ENCODE data around the gene SPRR4.

SPRR4 gene

DNA sequence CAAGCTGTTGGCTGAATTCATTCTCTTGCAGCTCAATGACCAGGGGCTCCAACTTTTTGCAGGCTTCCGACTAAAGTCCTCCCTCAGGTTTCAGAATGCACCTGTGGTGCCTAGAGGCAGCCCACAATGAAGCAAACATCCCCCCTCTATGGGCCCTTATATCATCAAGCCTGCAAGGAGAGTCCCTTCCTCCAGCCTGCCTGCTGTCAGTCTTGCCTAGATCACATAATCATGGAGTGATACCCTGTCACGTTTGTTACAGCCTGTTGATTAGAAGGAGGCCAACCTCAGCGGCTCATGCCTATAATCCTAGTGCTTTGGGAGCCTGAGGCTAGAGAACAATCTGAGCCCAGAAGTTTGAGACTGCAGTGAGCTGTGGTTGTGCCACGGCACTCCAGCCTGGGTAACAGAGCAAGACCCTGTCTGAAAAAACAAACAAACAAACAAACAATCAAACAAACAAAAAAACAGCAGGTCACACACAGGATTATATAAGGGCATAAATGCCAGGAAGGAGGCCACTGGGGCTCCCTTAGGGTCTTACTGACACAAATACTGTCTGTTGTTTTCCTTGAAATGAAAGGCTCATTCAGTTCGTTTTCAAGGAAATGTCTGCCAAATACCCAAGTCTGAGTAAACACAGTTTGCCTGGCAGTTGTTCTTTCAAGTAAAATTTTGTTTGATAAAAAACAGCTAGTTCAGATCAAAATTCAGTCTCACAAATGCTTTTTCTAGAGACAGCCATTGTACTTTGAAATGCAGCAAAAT is 26.4 kb downstream of the SPRR4 start:
- H3K36me3 ChIP-seq = no peaks in the 10 kb centered on the region
- no peaks in the 10 kb centered on the region for H3K9me3 ChIP-seq
- no peak overlapping the region for H3K4me3 ChIP-seq (ENCODE audit: low read depth in 1 of 2, low read length in 1 of 2)
- peaks cover 21% of the 10 kb centered on the region for H3K27me3 ChIP-seq
- H3K27ac ChIP-seq = no peak overlapping the region
- TF ChIP-seq, protein P1, sequence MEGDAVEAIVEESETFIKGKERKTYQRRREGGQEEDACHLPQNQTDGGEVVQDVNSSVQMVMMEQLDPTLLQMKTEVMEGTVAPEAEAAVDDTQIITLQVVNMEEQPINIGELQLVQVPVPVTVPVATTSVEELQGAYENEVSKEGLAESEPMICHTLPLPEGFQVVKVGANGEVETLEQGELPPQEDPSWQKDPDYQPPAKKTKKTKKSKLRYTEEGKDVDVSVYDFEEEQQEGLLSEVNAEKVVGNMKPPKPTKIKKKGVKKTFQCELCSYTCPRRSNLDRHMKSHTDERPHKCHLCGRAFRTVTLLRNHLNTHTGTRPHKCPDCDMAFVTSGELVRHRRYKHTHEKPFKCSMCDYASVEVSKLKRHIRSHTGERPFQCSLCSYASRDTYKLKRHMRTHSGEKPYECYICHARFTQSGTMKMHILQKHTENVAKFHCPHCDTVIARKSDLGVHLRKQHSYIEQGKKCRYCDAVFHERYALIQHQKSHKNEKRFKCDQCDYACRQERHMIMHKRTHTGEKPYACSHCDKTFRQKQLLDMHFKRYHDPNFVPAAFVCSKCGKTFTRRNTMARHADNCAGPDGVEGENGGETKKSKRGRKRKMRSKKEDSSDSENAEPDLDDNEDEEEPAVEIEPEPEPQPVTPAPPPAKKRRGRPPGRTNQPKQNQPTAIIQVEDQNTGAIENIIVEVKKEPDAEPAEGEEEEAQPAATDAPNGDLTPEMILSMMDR (IDR thresholded peaks at IDR 0.05) = no peak
- H3K4me1 ChIP-seq (ENCODE audit: control insufficient read depth in 1 of 2, insufficient read depth in 1 of 2, low read depth in 1 of 2, low read length in 1 of 2) = no peaks in the 10 kb centered on the region

DNA sequence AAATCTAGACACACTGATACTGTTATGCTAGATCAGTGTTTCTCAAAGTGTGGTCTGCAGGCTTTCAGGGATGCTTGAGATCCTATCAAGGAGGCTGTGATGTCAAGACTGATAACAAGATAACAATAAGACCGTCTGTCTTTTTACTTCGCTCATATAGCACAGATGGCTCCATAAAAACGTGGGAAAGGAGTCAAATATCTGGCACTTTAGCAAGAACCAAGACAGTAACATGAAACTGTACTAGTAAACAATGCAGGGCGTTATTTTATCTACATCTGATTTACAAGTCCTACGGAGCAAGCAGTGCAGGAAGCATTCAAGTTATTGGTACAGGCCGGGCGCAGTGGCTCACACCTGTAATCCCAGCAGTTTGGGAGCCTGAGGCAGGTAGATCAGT is 27.5 kb downstream of the SPRR4 start:
- Histone ChIP-seq H3K27ac (no peak overlapping the region), H3K27me3 (peaks cover 21% of the 10 kb centered on the region), H3K4me1 (ENCODE audit: control insufficient read depth in 1 of 2, insufficient read depth in 1 of 2, low read depth in 1 of 2, low read length in 1 of 2) (no peaks in the 10 kb centered on the region), H3K9me3 (no peaks in the 10 kb centered on the region), H3K36me3 (no peaks in the 10 kb centered on the region), H3K4me3 (ENCODE audit: low read depth in 1 of 2, low read length in 1 of 2) (no peak overlapping the region)
- TF ChIP-seq, protein P1 (IDR thresholded peaks at IDR 0.05) = no peak

DNA sequence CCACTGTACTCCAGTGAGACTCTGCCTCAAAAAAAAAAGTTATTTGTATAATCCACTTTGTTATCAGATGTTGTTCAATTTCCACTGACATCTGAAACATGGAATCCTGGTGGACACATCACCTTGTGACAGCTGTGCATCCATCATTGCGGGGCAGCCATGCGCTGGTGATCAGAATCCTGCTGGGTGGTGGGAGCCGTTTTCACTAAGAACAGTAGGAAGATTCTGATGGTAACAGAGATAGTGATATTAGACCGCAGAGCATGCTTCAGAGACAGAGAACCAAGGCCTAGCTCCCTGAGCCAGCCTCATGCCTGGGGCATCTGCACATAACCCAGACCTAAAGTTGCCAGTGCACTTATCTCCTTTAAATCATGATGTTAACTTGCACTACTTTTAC is 28.0 kb downstream of the SPRR4 start:
- H3K4me1 ChIP-seq (ENCODE audit: control insufficient read depth in 1 of 2, insufficient read depth in 1 of 2, low read depth in 1 of 2, low read length in 1 of 2) = no peaks in the 10 kb centered on the region
- H3K27me3 ChIP-seq = peaks cover 19% of the 10 kb centered on the region
- no peaks in the 10 kb centered on the region for H3K36me3 ChIP-seq
- no peak overlapping the region for H3K27ac ChIP-seq
- no peaks in the 10 kb centered on the region for H3K9me3 ChIP-seq
- TF ChIP-seq, protein P1 (IDR thresholded peaks at IDR 0.05) = no peak
- H3K4me3 ChIP-seq (ENCODE audit: low read depth in 1 of 2, low read length in 1 of 2) = no peak overlapping the region

DNA sequence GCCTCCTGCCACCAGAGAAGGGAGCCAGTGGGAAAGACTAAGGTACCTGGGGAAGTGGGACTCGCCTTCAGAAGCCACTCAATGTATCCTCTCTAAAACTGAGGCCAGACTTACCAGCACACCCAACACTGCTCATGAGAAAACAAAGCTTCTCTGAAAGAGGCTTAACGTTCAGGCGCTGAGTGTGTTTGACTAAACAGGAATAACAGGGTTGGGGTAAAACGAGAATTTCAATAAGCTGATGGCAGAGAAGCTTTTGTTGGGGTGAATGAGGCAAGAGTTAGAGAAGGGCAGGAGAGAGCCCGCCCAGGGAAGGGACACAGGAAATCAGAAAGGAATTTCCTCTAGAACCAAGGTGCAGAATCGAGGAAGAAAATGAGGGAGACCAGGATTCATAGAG is 29.4 kb downstream of the SPRR4 start:
- no peaks in the 10 kb centered on the region for H3K36me3 ChIP-seq

DNA sequence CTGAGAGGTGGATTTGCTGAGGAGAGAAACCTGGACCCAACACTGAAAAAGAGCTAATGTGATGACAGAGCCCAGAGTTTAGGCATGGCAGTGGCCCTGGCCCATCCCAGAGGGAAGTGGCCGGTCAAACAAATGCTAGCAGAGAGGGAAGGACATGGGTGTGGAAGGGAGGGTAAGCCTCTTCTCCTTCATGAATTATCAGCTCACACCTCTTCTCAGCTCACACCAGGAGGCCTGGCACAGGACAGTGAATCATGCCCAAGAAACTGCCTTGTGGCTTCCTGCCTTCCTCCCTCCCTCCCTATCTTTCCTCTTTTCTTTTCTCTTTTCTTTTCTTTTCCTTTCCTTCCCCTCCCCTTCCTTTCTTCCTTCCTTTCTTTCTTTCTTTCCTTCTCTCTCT is 29.8 kb downstream of the SPRR4 start:
- Histone ChIP-seq H3K4me1 (ENCODE audit: control insufficient read depth in 1 of 2, insufficient read depth in 1 of 2, low read depth in 1 of 2, low read length in 1 of 2) (no peaks in the 10 kb centered on the region), H3K4me3 (ENCODE audit: low read depth in 1 of 2, low read length in 1 of 2) (no peak overlapping the region), H3K36me3 (no peaks in the 10 kb centered on the region), H3K9me3 (no peaks in the 10 kb centered on the region), H3K27ac (no peak overlapping the region), H3K27me3 (peaks cover 19% of the 10 kb centered on the region)
- TF ChIP-seq, protein P1 (IDR thresholded peaks at IDR 0.05) = no peak

More for the DNA sequence above, 29.4 kb downstream of the SPRR4 start:
- Histone ChIP-seq H3K27me3 (peaks cover 19% of the 10 kb centered on the region), H3K4me3 (ENCODE audit: low read depth in 1 of 2, low read length in 1 of 2) (no peak overlapping the region), H3K9me3 (no peaks in the 10 kb centered on the region), H3K4me1 (ENCODE audit: control insufficient read depth in 1 of 2, insufficient read depth in 1 of 2, low read depth in 1 of 2, low read length in 1 of 2) (no peaks in the 10 kb centered on the region), H3K27ac (no peak overlapping the region)
- TF ChIP-seq, protein P1 (IDR thresholded peaks at IDR 0.05) = no peak

All from neutrophil (primary cell).